HG03565 (cell line): ENCODE measurements around the gene RBM33.
"Not testable (repeated sequence)": the region's sequence is repeated elsewhere in the genome, so short reads cannot be mapped to it uniquely, and the experiment has no call there.

Experiments used
- ATAC-seq: cut with Tn5 transposase; IDR thresholded peaks from one replicate; pipeline ENCODE4 v1.9.1; 2021; ENCODE audit warnings: mild to moderate bottlenecking, moderate library complexity; ENCODE audit not compliant: unreplicated experiment

RBM33 gene

GRCh38 chr7:155685791-155686160 is 41.3 kb downstream of the RBM33 start:
- ATAC-seq, result no peak

DNA sequence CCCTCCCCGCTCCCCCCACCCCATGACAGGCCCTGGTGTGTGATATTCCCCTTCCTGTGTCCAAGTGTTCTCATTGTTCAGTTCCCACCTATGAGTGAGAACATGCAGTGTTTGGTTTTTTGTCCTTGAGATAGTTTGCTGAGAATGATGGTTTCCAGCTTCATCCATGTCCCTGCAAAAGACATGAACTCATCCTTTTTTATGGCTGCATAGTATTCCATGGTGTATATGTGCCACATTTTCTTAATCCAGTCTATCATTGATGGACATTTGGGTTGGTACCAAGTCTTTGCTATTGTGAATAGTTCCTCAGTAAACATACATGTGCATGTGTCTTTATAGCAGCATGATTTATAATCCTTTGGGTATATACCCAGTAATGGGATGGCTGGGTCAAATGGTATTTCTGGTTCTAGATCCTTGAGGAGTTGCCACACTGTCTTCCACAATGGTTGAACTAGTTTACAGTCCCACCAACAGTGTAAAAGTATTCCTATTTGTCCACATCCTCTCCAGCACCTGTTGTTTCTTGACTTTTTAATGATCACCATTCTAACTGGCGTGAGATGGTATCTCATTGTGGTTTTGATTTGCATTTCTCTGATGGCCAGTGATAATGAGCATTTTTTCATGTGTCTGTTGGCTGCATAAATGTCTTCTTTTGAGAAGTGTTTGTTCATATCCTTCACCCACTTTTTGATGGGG is 42.3 kb downstream of the RBM33 start:
- not testable (repeated sequence) for ATAC-seq

- ATAC-seq, result not testable (repeated sequence)
Observed at GRCh38 chr7:155688237-155688636, 43.8 kb downstream of the RBM33 start.

- ATAC-seq, result not testable (repeated sequence)
Observed at GRCh38 chr7:155690655-155691054, 46.2 kb downstream of the RBM33 start.

- no peak for ATAC-seq
Observed at GRCh38 chr7:155692317-155692716, 47.9 kb downstream of the RBM33 start.

DNA sequence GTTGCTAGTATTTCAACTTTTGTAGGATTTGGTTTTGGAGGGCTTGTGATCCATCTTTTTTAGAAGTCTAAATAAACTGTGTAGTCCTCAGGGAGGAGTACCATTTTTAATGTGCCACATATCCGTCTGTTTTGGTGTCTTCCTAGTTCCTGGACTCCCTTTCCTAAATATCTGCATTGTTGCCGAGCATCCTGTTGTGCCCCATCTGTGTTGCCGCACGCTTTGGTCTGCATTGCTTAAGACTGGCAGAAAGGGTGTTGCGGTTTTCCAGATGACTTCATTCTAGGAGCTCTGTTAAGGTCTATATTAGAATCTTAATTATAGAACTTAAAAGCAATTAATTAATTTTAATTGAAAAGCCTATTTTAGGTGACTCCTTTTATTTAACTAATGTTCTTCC is 49.4 kb downstream of the RBM33 start:
- no peak for ATAC-seq

DNA sequence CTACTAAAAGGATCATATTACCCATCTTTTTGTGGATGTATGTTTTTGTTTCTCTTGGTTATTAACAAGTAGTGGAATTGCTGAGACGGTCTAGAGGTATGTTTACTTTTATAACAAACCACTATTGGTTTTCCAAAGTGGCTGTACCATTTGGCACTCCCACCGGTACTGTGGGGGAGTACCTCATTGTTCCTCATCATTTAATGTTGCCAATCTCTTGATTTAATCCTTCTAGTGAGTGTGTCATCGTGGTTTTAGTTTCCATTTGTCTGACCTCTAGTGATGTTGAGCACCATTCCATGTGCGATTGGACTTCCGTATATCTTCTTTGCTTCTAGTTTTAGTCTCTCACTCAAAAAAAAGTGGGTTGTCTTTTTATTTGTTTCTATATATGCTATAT is 50.4 kb downstream of the RBM33 start:
- no peak for ATAC-seq

DNA sequence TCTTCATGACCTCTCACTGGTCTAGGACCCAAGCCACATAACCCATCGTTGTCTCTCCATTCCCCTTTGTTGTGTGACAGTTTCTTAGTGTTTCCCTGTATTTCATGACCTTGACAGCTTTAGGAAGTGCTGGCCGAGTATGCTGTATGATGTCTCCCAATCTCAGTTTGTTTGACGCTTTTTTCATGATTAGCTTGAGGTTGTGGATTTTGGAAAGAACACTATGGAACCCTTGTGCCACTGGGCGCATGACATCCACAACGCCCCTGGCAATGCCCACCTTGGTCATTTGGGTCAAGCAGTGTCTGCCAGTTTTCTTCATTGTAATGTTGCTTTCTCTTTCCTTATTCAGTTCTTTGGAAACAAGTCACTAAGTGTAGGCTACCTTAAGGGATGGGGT is 52.3 kb downstream of the RBM33 start:
- no peak for ATAC-seq

GRCh38 chr7:155698633-155699032 is 54.2 kb downstream of the RBM33 start:
- no peak for ATAC-seq

GRCh38 chr7:155699180-155699579 is 54.7 kb downstream of the RBM33 start:
- no peak for ATAC-seq

DNA sequence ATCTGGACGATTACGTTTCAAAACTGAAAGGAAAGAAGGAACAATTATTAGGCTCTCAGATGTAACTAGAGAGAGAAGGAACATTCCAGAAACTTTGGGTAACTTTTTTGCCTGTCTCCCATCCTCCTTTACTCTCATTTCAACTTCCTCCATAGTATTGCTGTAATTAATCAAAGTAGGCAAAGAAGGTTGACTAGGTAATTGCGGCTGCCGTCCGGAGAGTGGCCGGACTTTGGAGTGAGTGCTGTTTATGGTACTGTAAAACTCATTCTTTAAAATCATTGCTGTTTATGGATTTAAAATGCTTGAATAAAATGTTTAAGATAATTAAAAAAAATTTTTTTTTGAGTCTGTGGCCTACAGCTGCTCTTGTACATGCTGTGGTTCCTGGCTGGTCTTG is 56.4 kb downstream of the RBM33 start:
- ATAC-seq, result no peak

GRCh38 chr7:155701972-155702544 is 57.6 kb downstream of the RBM33 start:
- ATAC-seq, result no peak

GRCh38 chr7:155702616-155703015 is 58.2 kb downstream of the RBM33 start:
- no peak for ATAC-seq

GRCh38 chr7:155705623-155706360 is 61.3 kb downstream of the RBM33 start:
- ATAC-seq, result no peak

DNA sequence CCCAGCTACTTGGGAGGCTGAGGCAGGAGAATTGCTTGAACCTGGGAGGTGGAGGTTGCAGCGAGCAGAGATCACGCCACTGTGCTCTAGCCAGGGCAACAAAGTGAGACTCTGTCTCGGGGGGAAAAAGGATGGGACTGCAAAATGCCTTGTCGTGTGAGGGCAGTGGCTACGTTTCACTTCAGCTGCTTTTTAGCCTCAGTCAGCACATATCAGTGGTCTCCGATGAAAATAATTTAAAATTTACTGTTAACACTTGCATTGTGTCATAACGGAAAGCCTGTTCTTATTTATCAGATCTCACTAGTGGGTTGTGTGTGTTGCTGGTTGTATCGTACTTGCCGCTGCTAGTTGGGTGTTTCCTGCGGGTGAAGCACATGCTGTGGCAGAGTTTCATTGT is 61.9 kb downstream of the RBM33 start:
- no peak for ATAC-seq

DNA sequence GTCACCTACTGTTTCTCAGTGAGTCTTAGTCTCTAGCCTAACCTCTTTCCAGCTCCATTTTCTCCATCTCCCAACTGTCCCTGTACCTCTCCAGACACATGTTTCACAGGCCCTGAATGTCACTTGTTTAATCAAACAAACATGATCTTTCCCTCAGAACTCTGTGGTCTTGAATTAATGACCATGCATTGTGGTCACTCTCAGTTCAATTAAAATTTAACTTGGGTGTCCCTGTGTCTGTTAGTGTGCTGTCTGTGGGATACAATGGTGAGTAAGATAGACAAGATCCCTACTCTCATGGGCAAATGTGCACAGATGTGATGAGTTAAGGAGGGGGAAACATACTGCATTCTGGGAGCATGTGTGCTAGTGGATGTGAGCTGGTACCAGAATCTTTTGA is 65.0 kb downstream of the RBM33 start:
- ATAC-seq, result no peak

- ATAC-seq, result no peak
Observed at GRCh38 chr7:155710031-155710430, 65.6 kb downstream of the RBM33 start.

GRCh38 chr7:155710530-155710929 is 66.1 kb downstream of the RBM33 start:
- peak; percentile 39 for ATAC-seq

- no peak for ATAC-seq
Observed at GRCh38 chr7:155711081-155711480, 66.6 kb downstream of the RBM33 start.

DNA sequence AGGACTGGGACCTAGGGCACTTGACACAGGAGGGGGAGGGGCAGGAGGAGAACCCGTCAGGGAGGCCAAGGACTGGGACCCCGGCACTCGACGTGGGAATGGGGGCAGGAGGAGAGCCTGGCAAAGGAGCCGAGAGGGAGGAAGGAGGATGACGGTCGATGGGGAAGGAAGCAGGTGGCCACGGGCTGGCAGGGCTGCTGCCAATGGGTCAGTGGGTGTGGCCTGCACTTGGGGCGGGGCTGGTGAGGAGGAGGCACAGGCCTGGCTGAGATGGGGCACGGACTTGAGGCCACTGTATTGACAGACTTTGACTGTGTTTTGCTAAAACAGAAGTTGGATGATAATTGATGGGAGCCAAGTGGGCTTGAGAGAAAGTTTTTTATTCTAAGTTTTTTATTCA is 68.9 kb downstream of the RBM33 start:
- ATAC-seq, result no peak

DNA sequence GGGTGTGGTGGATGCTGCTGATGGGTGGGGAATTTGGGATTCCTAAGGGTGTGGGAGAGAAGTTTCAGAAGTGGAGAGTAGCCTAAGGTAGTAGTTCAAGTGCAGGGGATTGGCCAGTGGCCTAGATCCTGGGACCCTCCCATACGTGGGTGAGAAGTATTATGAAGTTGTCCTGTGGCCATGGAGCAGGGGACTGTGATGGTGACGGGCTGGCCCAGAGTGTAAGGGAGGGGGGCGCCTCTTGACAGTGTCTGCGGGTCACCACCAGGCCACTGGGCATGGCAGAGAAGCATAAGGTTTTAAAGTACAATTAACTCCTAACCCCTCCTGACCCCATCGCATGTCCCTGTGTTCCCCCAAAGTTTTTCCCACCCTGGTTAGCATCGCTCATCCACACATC is 70.2 kb downstream of the RBM33 start:
- no peak for ATAC-seq

- no peak for ATAC-seq
Observed at GRCh38 chr7:155715111-155715805, 70.8 kb downstream of the RBM33 start.
